Endothelial cell of umbilical vein (primary cell): ENCODE measurements around the gene ATOSB. TPM values are rescaled to one million over a fixed set of nuclear protein-coding genes. Genes with fewer than 3 reads are reported as not detected.

Experiments used
- BruUV-seq: library from RNA; stranded (reverse); fragments of 400-500 nt; replicated peaks from 2 replicates; lab custom pipeline; 2021; lab: Mats Ljungman, UMichigan
- CTCF ChIA-PET: fragments of 300-600, 350-600 bp; sonication (Branson Sonifier 250); formaldehyde crosslinking; loops from one replicate; lab custom pipeline; 2021; ENCODE audit warnings: antibody characterized with exemption, inconsistent platforms; lab: Charles Lee
- POLR2A ChIA-PET: fragments of 300-600, 350-600 bp; sonication (Branson Sonifier 250); formaldehyde crosslinking; loops from one replicate; lab custom pipeline; 2021; ENCODE audit warnings: antibody characterized with exemption, inconsistent platforms; lab: Charles Lee
- DNase-seq: peaks from one replicate; pipeline ENCODE4 v3.0.0-alpha.2; 2011; ENCODE audit warnings: low read depth, low spot score
- FAIRE-seq: peaks from 2 replicates; lab custom pipeline; 2011; peaks lifted over from hg19 to GRCh38; lab: Jason Lieb, UNC
- H2AFZ ChIP-seq: 2 replicates; pipeline ENCODE4 v1.6.0; 2012; ENCODE audit warnings: low read depth, low read length, control low read depth, inconsistent platforms
- H3K27ac ChIP-seq: 2 replicates; pipeline ENCODE4 v1.5.1; 2011; ENCODE audit warnings: low read depth, mild to moderate bottlenecking, control low read depth, low read length, moderate library complexity; ENCODE audit not compliant: insufficient read depth
- H3K27me3 ChIP-seq, 2 experiments: 2 replicates each; pipeline versions ENCODE4 v1.6.0 to v1.6.1; 2011; ENCODE audit warnings: low read length in 2 of 2, mixed read lengths in 1 of 2; ENCODE audit not compliant: control insufficient read depth in 2 of 2, insufficient read depth in 2 of 2
- H3K36me3 ChIP-seq, 2 experiments: 2 replicates in 1 of 2; 3 replicates in 1 of 2; pipeline ENCODE4 v1.5.1; 2011; ENCODE audit warnings: low read length in 2 of 2, mild to moderate bottlenecking in 1 of 2, moderate library complexity in 1 of 2; ENCODE audit not compliant: control insufficient read depth in 2 of 2, insufficient read depth in 2 of 2; ENCODE audit errors: extremely low read depth in 1 of 2
- H3K4me1 ChIP-seq: 3 replicates; pipeline ENCODE4 v1.5.1; 2011; ENCODE audit warnings: mild to moderate bottlenecking, low read length; ENCODE audit not compliant: control insufficient read depth, insufficient read depth; ENCODE audit errors: extremely low read depth
- H3K4me2 ChIP-seq: 2 replicates; pipeline ENCODE4 v1.6.1; 2011; ENCODE audit warnings: low read length, control low read depth, mixed read lengths; ENCODE audit not compliant: insufficient read depth
- H3K4me3 ChIP-seq, 3 experiments: fragments of 200-600 bp in 1 of 3; sonication (generic), shearing (Covaris generic) in 1 of 3; replicated peaks in 1 of 3; 2 replicates each; pipeline ENCODE4 v1.5.1; 2011 to 2016; ENCODE audit warnings: control low read depth in 3 of 3, low read length in 3 of 3, mild to moderate bottlenecking in 2 of 3, inconsistent platforms in 1 of 3, low read depth in 1 of 3, moderate library complexity in 1 of 3; ENCODE audit not compliant: insufficient read depth in 1 of 3
- H3K79me2 ChIP-seq: 2 replicates; pipeline ENCODE4 v1.6.0; 2012; ENCODE audit warnings: low read length, inconsistent platforms; ENCODE audit not compliant: control insufficient read depth, insufficient read depth
- H3K9ac ChIP-seq: replicated peaks from 2 replicates; pipeline ENCODE3; 2011; ENCODE audit warnings: low read length, control low read depth; ENCODE audit not compliant: insufficient read depth; ENCODE audit errors: extremely low read depth
- H3K9me1 ChIP-seq: replicated peaks from 3 replicates; pipeline ENCODE4 v1.6.0; 2011; ENCODE audit warnings: mild to moderate bottlenecking, low read length; ENCODE audit not compliant: control insufficient read depth, insufficient read depth; ENCODE audit errors: extremely low read depth
- H3K9me3 ChIP-seq: replicated peaks from 2 replicates; pipeline ENCODE4 v1.5.1; 2012; ENCODE audit warnings: low read length, inconsistent platforms; ENCODE audit not compliant: control insufficient read depth, insufficient read depth
- H4K20me1 ChIP-seq: replicated peaks from 2 replicates; pipeline ENCODE3; 2011; ENCODE audit warnings: mild to moderate bottlenecking, low read length; ENCODE audit not compliant: control insufficient read depth, insufficient read depth; ENCODE audit errors: extremely low read depth
- EZH2 ChIP-seq: IDR thresholded peaks from 2 replicates; pipeline ENCODE4 v1.6.1; 2012; ENCODE audit warnings: borderline replicate concordance, low read depth, mild to moderate bottlenecking, moderate library complexity, low read length, inconsistent platforms; ENCODE audit not compliant: severe bottlenecking
- GATA2 ChIP-seq: IDR thresholded peaks from 2 replicates; pipeline ENCODE4 v1.7.0; 2011; ENCODE audit warnings: low read depth, mild to moderate bottlenecking, moderate library complexity, mixed read lengths, low read length; ENCODE audit not compliant: insufficient read length, insufficient read depth
- MYC ChIP-seq: IDR thresholded peaks from one replicate; pipeline ENCODE4 v1.6.1; 2011; ENCODE audit warnings: mild to moderate bottlenecking, low read depth, low read length
- POLR2A ChIP-seq: IDR thresholded peaks from 2 replicates; pipeline ENCODE4 v1.6.1; 2012; ENCODE audit warnings: low read depth, mild to moderate bottlenecking, control low read depth, low read length
- POLR2AphosphoS5 ChIP-seq: IDR thresholded peaks from 2 replicates; pipeline ENCODE4 v1.6.1; 2012; ENCODE audit warnings: low read depth, mild to moderate bottlenecking, control low read depth, low read length, moderate library complexity; ENCODE audit not compliant: insufficient read depth
- dilution Hi-C: fragments of 300-500 bp; cut with MboI; formaldehyde crosslinking; loops from one replicate; pipeline ENCODE4 v1.15.0; 2019; ENCODE audit warnings: low sequenced_read_pairs; ENCODE audit not compliant: extremely low pct_ligation_motif_present
- intact Hi-C: fragments of 100-400 bp; cut with micrococcal nuclease; formaldehyde crosslinking; loops from one replicate; pipeline ENCODE4 v1.10.0; 2022
- polyA plus RNA-seq, 4 experiments: library from polyadenylated mRNA; depleted of rRNA in 3 of 4; stranded (reverse) in 3 of 4; unstranded in 1 of 4; fragments of >200 nt; gene quantifications; 2 replicates each; pipeline versions ENCODE4 v1.2.1 to v1.2.3, GENCODE V29; 2011 to 2012; ENCODE audit warnings: missing spikeins in 1 of 4
- total RNA-seq: library from RNA; stranded (reverse); gene quantifications from 2 replicates; pipeline ENCODE4 v1.2.3, GENCODE V29; 2021
- TF ChIP-seq, protein P1 (sequence below): IDR thresholded peaks from 2 replicates; pipeline ENCODE4 v1.6.1; 2011; ENCODE audit not compliant: insufficient read depth, insufficient read length
- TF ChIP-seq, protein P2 (sequence below), 2 donors: IDR thresholded peaks; 1 replicate in 1 of 2; 2 replicates in 1 of 2; pipeline ENCODE4 v1.5.1; 2011; ENCODE audit warnings: low read length in 2 of 2, mild to moderate bottlenecking in 2 of 2, moderate library complexity in 2 of 2, control low read depth in 1 of 2, inconsistent platforms in 1 of 2, low read depth in 1 of 2; ENCODE audit not compliant: insufficient read depth in 1 of 2; ENCODE audit errors: extremely low read depth in 1 of 2

Gene ATOSB
- total and polyA plus RNA-seq, 2 donors (not counting 3 experiments of a cell fraction or from before 2014, with no cell fraction given), result 34.7 to 58.0 TPM

GRCh38 chr9:35096035-35096849 lies 19.4 kb downstream of the ATOSB start, which contains the start of gene PIGO:
Gene PIGO, minus strand, starts transcription at chr9:35096591. Its CDS starts 1,026 bp downstream, at chr9:35095565.
- intact Hi-C loops (loop anchor here (1.0 kb wide), 5 partner anchors 15 to 381 kb away; partner anchors contain the start of gene VCP), dilution Hi-C loops (no loop called here)
- Histone ChIP-seq H3K36me3 (peaks cover 7 to 26% of the 10 kb centered on the region in 2 experiments), H3K27me3 (no peaks in the 10 kb centered on the region), H3K79me2 (no peaks in the 10 kb centered on the region), H2AFZ (peak within 1 kb of the TSS; percentile 71), H3K4me3 (peak within 1 kb of the TSS; percentile 69 to 93 (median 74)), H3K9me3 (no peaks in the 10 kb centered on the region), H4K20me1 (no peaks in the 10 kb centered on the region), H3K27ac (peak within 1 kb of the TSS; percentile 85), H3K9ac (peak within 1 kb of the TSS; percentile 95), H3K4me1 (peaks cover 2% of the 10 kb centered on the region), H3K9me1 (no peaks in the 10 kb centered on the region), H3K4me2 (peak within 1 kb of the TSS; percentile 40)
- TSS peak; percentile 70 for BruUV-seq
- ChIA-PET CTCF (interaction anchor here (0.6 to 2.4 kb wide), 21 partner anchors 13 to 383 kb away, joined by 3 to 38 read pairs (median 5); partner anchors contain the start of genes ATOSB, FANCG and VCP), POLR2A (interaction anchor here (0.6 to 1.2 kb wide), 2 partner anchors 11 to 25 kb away, joined by 3 read pairs; no protein-coding TSS in a partner anchor)
- TF ChIP-seq, protein P1, sequence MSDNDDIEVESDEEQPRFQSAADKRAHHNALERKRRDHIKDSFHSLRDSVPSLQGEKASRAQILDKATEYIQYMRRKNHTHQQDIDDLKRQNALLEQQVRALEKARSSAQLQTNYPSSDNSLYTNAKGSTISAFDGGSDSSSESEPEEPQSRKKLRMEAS, result peak; percentile 21
- TF ChIP-seq, protein P2, sequence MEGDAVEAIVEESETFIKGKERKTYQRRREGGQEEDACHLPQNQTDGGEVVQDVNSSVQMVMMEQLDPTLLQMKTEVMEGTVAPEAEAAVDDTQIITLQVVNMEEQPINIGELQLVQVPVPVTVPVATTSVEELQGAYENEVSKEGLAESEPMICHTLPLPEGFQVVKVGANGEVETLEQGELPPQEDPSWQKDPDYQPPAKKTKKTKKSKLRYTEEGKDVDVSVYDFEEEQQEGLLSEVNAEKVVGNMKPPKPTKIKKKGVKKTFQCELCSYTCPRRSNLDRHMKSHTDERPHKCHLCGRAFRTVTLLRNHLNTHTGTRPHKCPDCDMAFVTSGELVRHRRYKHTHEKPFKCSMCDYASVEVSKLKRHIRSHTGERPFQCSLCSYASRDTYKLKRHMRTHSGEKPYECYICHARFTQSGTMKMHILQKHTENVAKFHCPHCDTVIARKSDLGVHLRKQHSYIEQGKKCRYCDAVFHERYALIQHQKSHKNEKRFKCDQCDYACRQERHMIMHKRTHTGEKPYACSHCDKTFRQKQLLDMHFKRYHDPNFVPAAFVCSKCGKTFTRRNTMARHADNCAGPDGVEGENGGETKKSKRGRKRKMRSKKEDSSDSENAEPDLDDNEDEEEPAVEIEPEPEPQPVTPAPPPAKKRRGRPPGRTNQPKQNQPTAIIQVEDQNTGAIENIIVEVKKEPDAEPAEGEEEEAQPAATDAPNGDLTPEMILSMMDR (IDR thresholded peaks at IDR 0.05; ENCODE audit: extremely low read depth in 1 of 2, insufficient read depth in 1 of 2, low read depth in 1 of 2, low read length in 2 of 2), result peak; percentile 77 to 99
- TF ChIP-seq POLR2A, result peak; percentile 46
- TF ChIP-seq GATA2, result no peak
- TF ChIP-seq POLR2AphosphoS5, result peak; percentile 85
- no peak for TF ChIP-seq EZH2
- TF ChIP-seq MYC, result no peak
- FAIRE-seq, result peak; percentile 91
- peak; percentile 78 for DNase-seq
